ENCODE data around the gene KCNIP4. TPM values are rescaled to one million over a fixed set of nuclear protein-coding genes. Genes with fewer than 3 reads are reported as not detected.

KCNIP4 gene
- total RNA-seq, 1 donor from 2014 or later = not detected

DNA sequence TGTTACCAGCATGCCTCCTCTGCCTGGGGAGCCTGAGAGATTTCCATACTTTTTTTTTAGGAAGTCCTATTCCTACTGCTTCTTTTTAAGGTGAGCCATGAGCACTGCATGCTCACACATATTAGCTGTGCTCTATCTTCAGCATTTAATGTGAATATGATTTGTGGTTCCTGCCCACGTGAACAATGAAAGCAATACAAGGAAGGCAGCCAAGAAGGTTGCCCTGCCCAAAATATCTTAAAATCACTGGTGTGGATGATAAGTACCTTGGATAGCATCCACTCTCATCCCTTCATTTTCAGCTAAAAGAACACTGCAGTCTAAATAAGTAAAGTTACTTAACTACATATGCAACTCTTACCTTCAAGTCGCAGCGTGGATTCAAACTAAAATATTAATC lies 640.9 kb downstream of the KCNIP4 start:
- Histone ChIP-seq H3K9me3 (no peaks in the 10 kb centered on the region), H3K27me3 (ENCODE audit: low read depth) (peaks cover 4% of the 10 kb centered on the region), H3K36me3 (no peaks in the 10 kb centered on the region), H3K4me1 (no peaks in the 10 kb centered on the region), H3K27ac (no peak overlapping the region), H3K4me3 (no peak overlapping the region)
- TF ChIP-seq, protein P1, sequence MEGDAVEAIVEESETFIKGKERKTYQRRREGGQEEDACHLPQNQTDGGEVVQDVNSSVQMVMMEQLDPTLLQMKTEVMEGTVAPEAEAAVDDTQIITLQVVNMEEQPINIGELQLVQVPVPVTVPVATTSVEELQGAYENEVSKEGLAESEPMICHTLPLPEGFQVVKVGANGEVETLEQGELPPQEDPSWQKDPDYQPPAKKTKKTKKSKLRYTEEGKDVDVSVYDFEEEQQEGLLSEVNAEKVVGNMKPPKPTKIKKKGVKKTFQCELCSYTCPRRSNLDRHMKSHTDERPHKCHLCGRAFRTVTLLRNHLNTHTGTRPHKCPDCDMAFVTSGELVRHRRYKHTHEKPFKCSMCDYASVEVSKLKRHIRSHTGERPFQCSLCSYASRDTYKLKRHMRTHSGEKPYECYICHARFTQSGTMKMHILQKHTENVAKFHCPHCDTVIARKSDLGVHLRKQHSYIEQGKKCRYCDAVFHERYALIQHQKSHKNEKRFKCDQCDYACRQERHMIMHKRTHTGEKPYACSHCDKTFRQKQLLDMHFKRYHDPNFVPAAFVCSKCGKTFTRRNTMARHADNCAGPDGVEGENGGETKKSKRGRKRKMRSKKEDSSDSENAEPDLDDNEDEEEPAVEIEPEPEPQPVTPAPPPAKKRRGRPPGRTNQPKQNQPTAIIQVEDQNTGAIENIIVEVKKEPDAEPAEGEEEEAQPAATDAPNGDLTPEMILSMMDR (IDR thresholded peaks at IDR 0.05) = no peak
- DNase-seq = no peak
- intact Hi-C loops (cut with DNase I) = no loop called here
- no peak for ATAC-seq

DNA sequence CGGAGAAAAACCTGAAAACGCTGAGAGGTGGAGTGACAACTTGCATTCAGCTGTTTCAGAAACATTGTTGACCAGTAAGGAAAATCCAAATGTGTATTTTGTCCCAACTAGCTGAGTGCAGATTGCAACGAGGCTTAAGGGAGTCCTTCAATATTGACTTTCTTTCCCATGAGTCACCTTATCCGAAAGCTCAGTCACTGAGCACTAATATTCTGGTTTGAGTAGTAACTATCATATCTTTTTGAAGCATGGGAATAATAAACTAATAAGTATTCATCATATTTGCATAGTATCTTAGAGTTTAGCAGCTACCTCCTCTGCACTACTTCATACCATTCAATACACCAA lies 644.1 kb downstream of the KCNIP4 start:
- Histone ChIP-seq H3K4me3 (no peak overlapping the region), H3K27me3 (ENCODE audit: low read depth) (peaks cover 9% of the 10 kb centered on the region), H3K27ac (no peak overlapping the region), H3K9me3 (no peaks in the 10 kb centered on the region), H3K4me1 (no peaks in the 10 kb centered on the region), H3K36me3 (no peaks in the 10 kb centered on the region)
- TF ChIP-seq, protein P1 (IDR thresholded peaks at IDR 0.05) = no peak
- ATAC-seq (no peak), DNase-seq (no peak)
- intact Hi-C loops (cut with DNase I) = no loop called here

DNA sequence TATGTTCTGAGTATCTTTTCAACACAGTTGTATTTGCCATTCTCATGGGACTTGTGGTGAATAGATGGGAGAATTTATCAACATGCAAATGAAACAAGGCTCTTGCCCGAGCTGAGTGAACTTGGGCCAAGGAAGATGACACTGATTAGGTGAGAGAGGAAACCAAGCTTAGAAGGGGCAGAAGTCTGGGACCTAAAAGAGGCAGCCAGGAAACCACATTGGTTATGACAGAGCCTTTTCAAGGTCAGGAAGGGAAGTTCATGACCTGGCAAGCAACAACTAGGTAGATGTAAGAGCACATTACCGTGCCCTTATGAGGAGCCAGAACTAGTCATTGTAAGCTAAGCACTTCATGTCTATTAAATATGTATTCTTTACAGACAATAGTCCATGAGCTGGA lies 658.0 kb downstream of the KCNIP4 start:
- TF ChIP-seq, protein P1 (IDR thresholded peaks at IDR 0.05) = no peak
- intact Hi-C loops (cut with DNase I) = no loop called here
- Histone ChIP-seq H3K27ac (no peak overlapping the region), H3K4me1 (no peaks in the 10 kb centered on the region), H3K9me3 (no peaks in the 10 kb centered on the region), H3K27me3 (ENCODE audit: low read depth) (no peaks in the 10 kb centered on the region), H3K4me3 (no peak overlapping the region), H3K36me3 (no peaks in the 10 kb centered on the region)
- DNase-seq (no peak), ATAC-seq (no peak)

DNA sequence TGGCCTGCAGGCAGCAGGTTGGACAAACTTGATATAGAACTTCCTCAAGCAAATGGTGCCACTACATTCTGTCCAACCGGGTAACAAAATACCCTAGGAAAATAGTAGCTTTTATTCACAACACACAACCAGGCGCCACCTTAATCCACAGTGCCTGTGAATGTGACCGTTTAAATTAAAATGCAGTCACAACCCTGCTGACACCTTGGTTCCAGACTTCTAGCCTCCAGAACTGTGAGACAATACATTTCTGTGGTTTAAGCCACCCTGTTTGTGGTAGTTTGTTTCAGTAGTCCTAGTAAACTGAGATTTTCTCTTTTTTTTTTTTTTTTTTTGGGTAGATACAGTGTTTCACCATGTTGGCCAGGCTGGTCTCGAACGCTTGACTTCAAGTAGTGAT lies 672.5 kb downstream of the KCNIP4 start:
- no peak overlapping the region for H3K27ac ChIP-seq

DNA sequence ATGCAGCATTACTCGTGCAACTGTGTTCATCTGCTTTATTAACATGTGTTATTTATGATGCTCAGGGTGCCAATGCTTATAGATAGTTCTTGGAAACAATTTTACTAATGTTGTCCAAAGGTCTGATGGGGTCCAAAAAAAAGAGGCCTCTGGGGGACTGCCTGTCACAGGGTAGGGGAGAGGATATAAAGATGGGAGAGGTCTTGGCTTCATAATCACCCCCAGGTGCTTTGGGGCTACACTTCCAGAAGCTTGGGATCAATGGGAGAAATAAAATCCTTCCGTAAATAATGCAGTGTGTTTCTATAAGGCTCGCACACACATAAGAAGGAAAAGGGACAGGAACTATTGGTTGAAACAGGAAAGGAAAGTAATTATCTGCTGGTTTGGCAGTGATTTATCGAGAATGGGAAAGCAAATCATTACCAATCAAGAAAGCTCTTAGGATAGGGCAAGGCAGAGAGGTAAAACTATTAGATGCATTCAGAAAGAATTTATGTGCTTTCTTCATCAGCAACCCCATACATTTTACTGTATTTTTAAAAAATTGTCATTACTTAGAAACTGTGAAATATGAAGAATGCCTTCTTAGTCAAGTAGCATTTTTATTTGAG lies 677.0 kb downstream of the KCNIP4 start:
- Histone ChIP-seq H3K4me1 (no peaks in the 10 kb centered on the region), H3K27me3 (ENCODE audit: low read depth) (no peaks in the 10 kb centered on the region), H3K9me3 (no peaks in the 10 kb centered on the region), H3K27ac (no peak overlapping the region), H3K36me3 (no peaks in the 10 kb centered on the region), H3K4me3 (no peak overlapping the region)
- DNase-seq (no peak), ATAC-seq (no peak)
- intact Hi-C loops (cut with DNase I) = no loop called here
- TF ChIP-seq, protein P1 (IDR thresholded peaks at IDR 0.05) = no peak

More for the DNA sequence above, 672.5 kb downstream of the KCNIP4 start:
- H3K27me3 ChIP-seq (ENCODE audit: low read depth) = no peaks in the 10 kb centered on the region
- TF ChIP-seq, protein P1 (IDR thresholded peaks at IDR 0.05) = no peak
- H3K36me3 ChIP-seq = no peaks in the 10 kb centered on the region
- ATAC-seq (no peak), DNase-seq (no peak)
- H3K4me1 ChIP-seq = no peaks in the 10 kb centered on the region
- no peaks in the 10 kb centered on the region for H3K9me3 ChIP-seq
- intact Hi-C loops (cut with DNase I) = no loop called here
- no peak overlapping the region for H3K4me3 ChIP-seq

Data from lower lobe of right lung (tissue), 2 donors.